Keratinocyte (primary cell): ENCODE measurements around the gene TNS1. TPM values are rescaled to one million over a fixed set of nuclear protein-coding genes. Genes with fewer than 3 reads are reported as not detected.

ENCODE experiments used
- DNase-seq: peaks from one replicate; pipeline ENCODE4 v3.0.0-alpha.2; 2011; ENCODE audit warnings: low read depth, missing footprints, low spot score
- FAIRE-seq: peaks from 2 replicates; lab custom pipeline; 2011; peaks lifted over from hg19 to GRCh38; lab: Jason Lieb, UNC
- H2AFZ ChIP-seq: 2 replicates; pipeline ENCODE4 v1.6.0; 2012; ENCODE audit warnings: low read length, control low read depth, inconsistent platforms; ENCODE audit not compliant: control insufficient read depth
- H3K27ac ChIP-seq: 2 replicates; pipeline ENCODE4 v1.5.1; 2011; ENCODE audit warnings: low read length; ENCODE audit not compliant: control insufficient read depth, insufficient read depth
- H3K27me3 ChIP-seq: 3 replicates; pipeline ENCODE4 v1.6.0; 2011; ENCODE audit warnings: low read length; ENCODE audit not compliant: control insufficient read depth, insufficient read depth; ENCODE audit errors: extremely low read depth
- H3K36me3 ChIP-seq, 2 experiments: 2 replicates in 1 of 2; 3 replicates in 1 of 2; pipeline ENCODE4 v1.5.1; 2011; ENCODE audit warnings: low read length in 2 of 2, mild to moderate bottlenecking in 1 of 2; ENCODE audit not compliant: control insufficient read depth in 2 of 2, insufficient read depth in 2 of 2; ENCODE audit errors: extremely low read depth in 1 of 2
- H3K4me1 ChIP-seq: 3 replicates; pipeline ENCODE4 v1.5.1; 2011; ENCODE audit warnings: low read length; ENCODE audit not compliant: control insufficient read depth, insufficient read depth; ENCODE audit errors: extremely low read depth
- H3K4me2 ChIP-seq: 3 replicates; pipeline ENCODE4 v1.6.0; 2011; ENCODE audit warnings: low read depth, low read length; ENCODE audit not compliant: control insufficient read depth, insufficient read depth; ENCODE audit errors: extremely low read depth
- H3K4me3 ChIP-seq, 3 experiments: fragments of 200-600 bp in 1 of 3; sonication (generic) in 1 of 3; 2 replicates in 2 of 3; 3 replicates in 1 of 3; pipeline ENCODE4 v1.5.1; 2011 to 2016; ENCODE audit warnings: low read length in 3 of 3, mild to moderate bottlenecking in 3 of 3, control low read depth in 2 of 3, inconsistent platforms in 1 of 3, low read depth in 1 of 3, mixed read lengths in 1 of 3, mixed run types in 1 of 3, moderate library complexity in 1 of 3; ENCODE audit not compliant: control insufficient read depth in 2 of 3, insufficient read depth in 2 of 3; ENCODE audit errors: extremely low read depth in 1 of 3
- H3K79me2 ChIP-seq: 2 replicates; pipeline ENCODE4 v1.6.0; 2012; ENCODE audit warnings: low read length; ENCODE audit not compliant: control insufficient read depth, insufficient read depth
- H3K9ac ChIP-seq: 3 replicates; pipeline ENCODE4 v1.6.0; 2011; ENCODE audit warnings: low read length; ENCODE audit not compliant: control insufficient read depth, insufficient read depth; ENCODE audit errors: extremely low read depth
- H3K9me1 ChIP-seq: 3 replicates; pipeline ENCODE4 v1.6.0; 2011; ENCODE audit warnings: low read length; ENCODE audit not compliant: control insufficient read depth, insufficient read depth; ENCODE audit errors: extremely low read depth
- H3K9me3 ChIP-seq: 2 replicates; pipeline ENCODE4 v1.5.1; 2012; ENCODE audit warnings: low read depth, low read length; ENCODE audit not compliant: control insufficient read depth
- H4K20me1 ChIP-seq: 3 replicates; pipeline ENCODE4 v1.6.0; 2011; ENCODE audit warnings: low read length; ENCODE audit not compliant: control insufficient read depth, insufficient read depth; ENCODE audit errors: extremely low read depth
- EZH2 ChIP-seq: IDR thresholded peaks from one replicate; pipeline ENCODE4 v1.6.1; 2012; ENCODE audit warnings: inconsistent platforms, mild to moderate bottlenecking, low read length, moderate library complexity
- dilution Hi-C: fragments of 300-500 bp; cut with MboI; formaldehyde crosslinking; loops from one replicate; pipeline ENCODE4 v1.7.0; 2020; ENCODE audit warnings: low sequenced_read_pairs; ENCODE audit not compliant: extremely low pct_ligation_motif_present
- polyA plus RNA-seq, 5 experiments: library from polyadenylated mRNA; depleted of rRNA in 3 of 5; stranded (reverse) in 3 of 5; stranded (forward) in 1 of 5; unstranded in 1 of 5; fragments of >200 nt; gene quantifications; 1 replicate in 1 of 5; 2 replicates in 3 of 5; 3 replicates in 1 of 5; pipeline versions ENCODE4 v1.2.1 to v1.2.3, GENCODE V29; 2011 to 2012; ENCODE audit warnings: missing spikeins in 2 of 5, low read depth in 1 of 5, low replicate concordance in 1 of 5
- TF ChIP-seq, protein P1 (sequence below), 3 experiments: IDR thresholded peaks in 1 of 3; conservative IDR thresholded peaks in 1 of 3; optimal IDR thresholded peaks in 1 of 3; 2 replicates in 2 of 3; 3 replicates in 1 of 3; pipeline versions ENCODE3 to v1.5.1; 2011; ENCODE audit warnings: low read length in 3 of 3, mild to moderate bottlenecking in 3 of 3, moderate library complexity in 2 of 3, control low read depth in 1 of 3, inconsistent platforms in 1 of 3; ENCODE audit not compliant: insufficient read depth in 2 of 3; ENCODE audit errors: extremely low read depth in 1 of 3

Gene TNS1
- polyA plus RNA-seq, 1 donor (not counting 4 experiments of a cell fraction or from before 2014, with no cell fraction given) = 2.5 TPM

DNA sequence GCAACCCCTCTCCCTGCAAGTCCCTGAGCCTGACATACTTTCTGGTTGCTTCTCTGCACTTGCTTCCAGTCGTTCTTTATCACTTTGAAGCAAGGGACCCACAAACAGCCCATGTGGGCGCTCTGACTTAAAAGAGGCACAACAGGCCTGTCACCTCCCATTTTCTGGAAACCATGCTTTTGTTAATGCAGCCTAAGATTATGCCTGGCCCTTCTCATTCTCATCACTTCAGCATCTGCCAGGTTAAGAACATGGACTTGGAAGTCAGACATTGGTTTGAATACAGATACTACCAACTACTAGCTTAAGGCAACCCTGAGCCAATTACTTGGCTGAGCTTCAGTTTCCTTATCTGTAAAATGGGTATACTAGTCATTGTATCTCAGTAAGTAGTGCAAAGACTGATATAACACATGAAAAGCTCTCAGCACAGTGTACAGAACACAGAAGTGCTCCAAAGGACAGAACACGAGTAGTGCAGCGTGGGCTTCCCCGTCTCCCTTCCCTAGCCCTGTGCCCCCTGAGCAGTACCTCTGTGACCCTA, 141.4 kb downstream of the TNS1 start:
- H4K20me1 ChIP-seq = peaks cover 4% of the 10 kb centered on the region
- dilution Hi-C loops = no loop called here
- no peak overlapping the region for H3K4me3 ChIP-seq
- H3K9me3 ChIP-seq = no peaks in the 10 kb centered on the region
- no peaks in the 10 kb centered on the region for H3K79me2 ChIP-seq
- DNase-seq (no peak), FAIRE-seq (no peak)
- no peak overlapping the region for H3K27ac ChIP-seq
- H3K36me3 ChIP-seq = no peaks in the 10 kb centered on the region
- TF ChIP-seq, protein P1, sequence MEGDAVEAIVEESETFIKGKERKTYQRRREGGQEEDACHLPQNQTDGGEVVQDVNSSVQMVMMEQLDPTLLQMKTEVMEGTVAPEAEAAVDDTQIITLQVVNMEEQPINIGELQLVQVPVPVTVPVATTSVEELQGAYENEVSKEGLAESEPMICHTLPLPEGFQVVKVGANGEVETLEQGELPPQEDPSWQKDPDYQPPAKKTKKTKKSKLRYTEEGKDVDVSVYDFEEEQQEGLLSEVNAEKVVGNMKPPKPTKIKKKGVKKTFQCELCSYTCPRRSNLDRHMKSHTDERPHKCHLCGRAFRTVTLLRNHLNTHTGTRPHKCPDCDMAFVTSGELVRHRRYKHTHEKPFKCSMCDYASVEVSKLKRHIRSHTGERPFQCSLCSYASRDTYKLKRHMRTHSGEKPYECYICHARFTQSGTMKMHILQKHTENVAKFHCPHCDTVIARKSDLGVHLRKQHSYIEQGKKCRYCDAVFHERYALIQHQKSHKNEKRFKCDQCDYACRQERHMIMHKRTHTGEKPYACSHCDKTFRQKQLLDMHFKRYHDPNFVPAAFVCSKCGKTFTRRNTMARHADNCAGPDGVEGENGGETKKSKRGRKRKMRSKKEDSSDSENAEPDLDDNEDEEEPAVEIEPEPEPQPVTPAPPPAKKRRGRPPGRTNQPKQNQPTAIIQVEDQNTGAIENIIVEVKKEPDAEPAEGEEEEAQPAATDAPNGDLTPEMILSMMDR (optimal IDR thresholded peaks at IDR 0.05 in 1 of 3, IDR thresholded peaks at IDR 0.05 in 1 of 3, conservative IDR thresholded peaks at IDR 0.05 in 1 of 3; ENCODE audit: extremely low read depth in 1 of 3, insufficient read depth in 2 of 3, low read length in 3 of 3) = no peak
- TF ChIP-seq EZH2 = no peak
- no peak overlapping the region for H3K4me2 ChIP-seq
- no peak overlapping the region for H2AFZ ChIP-seq
- peaks cover 8% of the 10 kb centered on the region for H3K27me3 ChIP-seq
- H3K4me1 ChIP-seq = no peaks in the 10 kb centered on the region
- no peak overlapping the region for H3K9ac ChIP-seq
- no peaks in the 10 kb centered on the region for H3K9me1 ChIP-seq

DNA sequence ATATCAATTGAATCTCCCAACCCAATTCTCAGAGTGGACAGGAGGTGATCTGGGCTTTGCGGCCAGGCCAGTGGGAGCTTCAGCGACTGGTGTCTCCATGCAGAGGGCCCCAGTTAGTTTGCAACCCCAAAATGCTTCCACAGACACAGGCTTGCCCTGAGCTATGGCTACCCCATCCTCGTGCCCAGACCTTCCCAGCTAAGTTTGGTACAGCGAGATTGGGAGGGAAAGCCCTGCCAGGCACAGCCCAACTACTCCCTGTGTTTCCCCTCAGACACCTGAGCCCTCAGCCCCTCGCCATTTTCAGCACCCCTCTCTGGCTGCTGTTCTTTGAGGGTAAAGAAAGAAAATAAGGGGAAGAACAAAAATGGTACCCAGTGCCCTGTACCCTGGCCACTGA, 142.9 kb downstream of the TNS1 start:
- dilution Hi-C loops = no loop called here
- FAIRE-seq (no peak), DNase-seq (no peak)
- Histone ChIP-seq H3K9ac (no peak overlapping the region), H3K36me3 (no peaks in the 10 kb centered on the region), H3K27ac (no peak overlapping the region), H3K9me1 (no peaks in the 10 kb centered on the region), H4K20me1 (peaks cover 4% of the 10 kb centered on the region), H3K4me1 (no peaks in the 10 kb centered on the region), H3K9me3 (no peaks in the 10 kb centered on the region), H2AFZ (no peak overlapping the region), H3K27me3 (peaks cover 8% of the 10 kb centered on the region), H3K79me2 (no peaks in the 10 kb centered on the region), H3K4me2 (no peak overlapping the region), H3K4me3 (no peak overlapping the region)
- TF ChIP-seq, protein P1 (optimal IDR thresholded peaks at IDR 0.05 in 1 of 3, IDR thresholded peaks at IDR 0.05 in 1 of 3, conservative IDR thresholded peaks at IDR 0.05 in 1 of 3; ENCODE audit: extremely low read depth in 1 of 3, insufficient read depth in 2 of 3, low read length in 3 of 3) = no peak
- TF ChIP-seq EZH2 = no peak
